NB4 (cell line): ENCODE results near the gene DNAI1.
A peak's percentile ranks its signal among the peaks of the same experiment; 100 is the strongest.

Experiments used
- DNase-seq: peaks from one replicate; pipeline ENCODE4 v3.0.0; 2010; ENCODE audit warnings: low read depth
- H3K4me3 ChIP-seq: one replicate; pipeline ENCODE4 v1.5.1; 2011; ENCODE audit warnings: mild to moderate bottlenecking, low read depth, low read length, moderate library complexity
- MYC ChIP-seq: IDR thresholded peaks from 2 replicates; pipeline ENCODE4 v1.6.1; 2011; ENCODE audit warnings: low read depth, low read length
- POLR2A ChIP-seq: IDR thresholded peaks from 2 replicates; pipeline ENCODE4 v1.6.1; 2011; ENCODE audit warnings: mild to moderate bottlenecking; ENCODE audit not compliant: insufficient read length; ENCODE audit errors: extremely low read depth
- TF ChIP-seq, protein P1 (sequence below): IDR thresholded peaks from one replicate; pipeline ENCODE4 v1.5.1; 2012; ENCODE audit warnings: low read depth, low read length
- TF ChIP-seq, protein P2 (sequence below): IDR thresholded peaks from 2 replicates; pipeline ENCODE4 v1.6.1; 2011; ENCODE audit warnings: low read depth, low read length

DNAI1 gene

DNA sequence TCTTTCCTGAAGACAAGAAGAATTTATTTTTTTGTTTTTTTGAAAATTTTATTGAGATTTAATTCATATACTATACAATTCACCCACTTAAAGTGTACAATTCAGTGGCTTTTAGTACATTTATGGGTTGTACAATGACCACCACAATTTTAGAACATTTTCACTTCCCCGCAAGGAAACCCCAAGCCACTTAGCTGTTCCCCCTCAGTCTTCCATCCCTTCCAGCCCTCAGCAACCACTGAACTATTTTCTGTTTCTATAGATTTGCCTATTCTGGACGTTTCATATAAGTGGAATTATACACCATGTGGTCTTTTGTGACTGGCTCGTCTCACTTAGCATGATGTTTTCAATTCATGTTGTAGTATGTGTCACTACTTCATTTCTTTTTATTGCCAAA, 28.0 kb downstream of the DNAI1 start:
- no peak overlapping the region for H3K4me3 ChIP-seq
- TF ChIP-seq POLR2A (no peak), MYC (no peak)
- TF ChIP-seq, protein P1, sequence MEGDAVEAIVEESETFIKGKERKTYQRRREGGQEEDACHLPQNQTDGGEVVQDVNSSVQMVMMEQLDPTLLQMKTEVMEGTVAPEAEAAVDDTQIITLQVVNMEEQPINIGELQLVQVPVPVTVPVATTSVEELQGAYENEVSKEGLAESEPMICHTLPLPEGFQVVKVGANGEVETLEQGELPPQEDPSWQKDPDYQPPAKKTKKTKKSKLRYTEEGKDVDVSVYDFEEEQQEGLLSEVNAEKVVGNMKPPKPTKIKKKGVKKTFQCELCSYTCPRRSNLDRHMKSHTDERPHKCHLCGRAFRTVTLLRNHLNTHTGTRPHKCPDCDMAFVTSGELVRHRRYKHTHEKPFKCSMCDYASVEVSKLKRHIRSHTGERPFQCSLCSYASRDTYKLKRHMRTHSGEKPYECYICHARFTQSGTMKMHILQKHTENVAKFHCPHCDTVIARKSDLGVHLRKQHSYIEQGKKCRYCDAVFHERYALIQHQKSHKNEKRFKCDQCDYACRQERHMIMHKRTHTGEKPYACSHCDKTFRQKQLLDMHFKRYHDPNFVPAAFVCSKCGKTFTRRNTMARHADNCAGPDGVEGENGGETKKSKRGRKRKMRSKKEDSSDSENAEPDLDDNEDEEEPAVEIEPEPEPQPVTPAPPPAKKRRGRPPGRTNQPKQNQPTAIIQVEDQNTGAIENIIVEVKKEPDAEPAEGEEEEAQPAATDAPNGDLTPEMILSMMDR: no peak
- TF ChIP-seq, protein P2, sequence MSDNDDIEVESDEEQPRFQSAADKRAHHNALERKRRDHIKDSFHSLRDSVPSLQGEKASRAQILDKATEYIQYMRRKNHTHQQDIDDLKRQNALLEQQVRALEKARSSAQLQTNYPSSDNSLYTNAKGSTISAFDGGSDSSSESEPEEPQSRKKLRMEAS: no peak
- no peak for DNase-seq

DNA sequence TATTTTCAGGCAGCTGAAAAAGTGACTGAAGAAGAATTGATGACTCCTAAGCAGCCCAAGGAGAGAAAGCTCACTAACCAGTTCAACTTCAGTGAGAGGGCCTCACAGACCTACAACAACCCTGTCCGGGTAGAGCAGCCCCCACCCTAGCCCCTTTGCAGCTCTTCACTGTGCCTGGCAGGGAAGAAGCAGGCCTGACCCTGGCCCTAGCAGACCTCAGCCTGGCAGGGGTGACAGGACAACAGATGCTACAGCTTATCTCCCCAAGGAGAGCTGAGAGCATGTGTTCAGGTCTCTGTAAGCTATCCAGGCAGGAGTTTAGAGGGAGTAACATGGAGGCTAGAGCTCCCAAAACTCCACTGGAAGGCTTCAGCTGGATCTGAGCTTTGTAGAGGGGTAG, 31.8 kb downstream of the DNAI1 start:
- DNase-seq: no peak
- no peak overlapping the region for H3K4me3 ChIP-seq
- TF ChIP-seq, protein P1: no peak
- TF ChIP-seq POLR2A (no peak), MYC (no peak)
- TF ChIP-seq, protein P2: no peak

DNA sequence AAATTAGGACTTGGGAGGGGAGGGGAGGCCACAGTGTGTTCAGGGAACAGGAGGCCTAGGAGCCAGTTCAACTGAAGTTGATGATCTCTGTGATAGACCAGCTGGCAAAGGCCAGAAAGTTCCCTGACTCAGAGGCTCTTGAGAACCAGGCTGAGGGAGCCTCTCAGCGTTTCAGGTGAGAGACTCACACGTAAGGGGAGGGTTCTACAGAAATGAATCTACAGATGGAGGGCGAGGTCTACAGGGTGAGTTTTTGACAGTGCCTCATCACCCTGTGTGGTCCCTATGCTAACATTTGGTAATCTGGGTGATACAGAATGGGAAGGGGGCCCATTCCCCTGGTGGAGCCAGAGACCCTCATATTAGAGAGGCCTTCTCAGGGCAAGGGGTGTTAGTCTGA, 32.2 kb downstream of the DNAI1 start:
- no peak overlapping the region for H3K4me3 ChIP-seq
- TF ChIP-seq POLR2A: no peak
- TF ChIP-seq, protein P2: no peak
- no peak for DNase-seq

DNA sequence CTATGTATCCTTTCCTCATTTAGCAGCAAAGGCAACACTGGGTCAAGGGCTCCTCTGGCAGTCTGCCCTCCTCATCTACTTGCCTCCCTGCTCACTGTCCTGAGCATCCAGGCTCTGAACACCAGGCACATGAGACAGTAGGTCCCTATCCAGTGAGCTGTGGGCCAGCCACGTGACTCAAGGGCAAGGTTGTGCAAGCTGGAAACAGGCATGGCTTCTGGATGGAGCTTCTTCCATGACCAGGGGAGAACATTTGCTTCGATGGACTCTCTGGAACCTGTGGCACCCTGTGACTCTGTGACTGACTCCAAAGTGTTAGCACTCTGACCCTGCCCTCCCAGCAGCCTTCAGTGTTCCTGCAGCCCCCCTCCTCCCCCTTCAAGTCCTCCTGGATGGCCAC, 33.0 kb downstream of the DNAI1 start:
- no peak overlapping the region for H3K4me3 ChIP-seq
- TF ChIP-seq, protein P2: peak; percentile 38; the same call in 1 of the 2 replicates
- TF ChIP-seq, protein P1: no peak
- no peak for DNase-seq

DNA sequence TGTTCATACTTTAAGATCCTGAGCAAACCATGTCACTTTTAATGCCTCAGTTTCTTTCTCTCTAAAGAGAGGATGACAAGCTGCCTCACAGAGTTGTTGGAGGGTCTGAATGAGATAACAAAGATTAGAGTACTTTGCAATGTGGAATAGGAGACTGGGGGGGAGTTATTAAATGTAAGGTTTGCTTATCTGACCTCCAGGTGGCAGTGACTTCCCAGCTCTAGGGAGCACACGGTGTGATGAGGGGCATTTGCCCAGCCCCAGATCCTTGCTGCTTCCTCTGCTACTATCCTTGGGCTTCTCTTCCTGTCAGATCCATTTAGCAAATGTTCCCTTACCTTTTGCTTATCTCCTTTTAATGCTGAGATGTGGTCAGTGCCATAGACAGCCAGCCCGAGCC, 33.4 kb downstream of the DNAI1 start:
- peak; percentile 40 for DNase-seq
- TF ChIP-seq POLR2A (no peak), MYC (no peak)
- TF ChIP-seq, protein P1: no peak
- TF ChIP-seq, protein P2: no peak
- no peak overlapping the region for H3K4me3 ChIP-seq

DNA sequence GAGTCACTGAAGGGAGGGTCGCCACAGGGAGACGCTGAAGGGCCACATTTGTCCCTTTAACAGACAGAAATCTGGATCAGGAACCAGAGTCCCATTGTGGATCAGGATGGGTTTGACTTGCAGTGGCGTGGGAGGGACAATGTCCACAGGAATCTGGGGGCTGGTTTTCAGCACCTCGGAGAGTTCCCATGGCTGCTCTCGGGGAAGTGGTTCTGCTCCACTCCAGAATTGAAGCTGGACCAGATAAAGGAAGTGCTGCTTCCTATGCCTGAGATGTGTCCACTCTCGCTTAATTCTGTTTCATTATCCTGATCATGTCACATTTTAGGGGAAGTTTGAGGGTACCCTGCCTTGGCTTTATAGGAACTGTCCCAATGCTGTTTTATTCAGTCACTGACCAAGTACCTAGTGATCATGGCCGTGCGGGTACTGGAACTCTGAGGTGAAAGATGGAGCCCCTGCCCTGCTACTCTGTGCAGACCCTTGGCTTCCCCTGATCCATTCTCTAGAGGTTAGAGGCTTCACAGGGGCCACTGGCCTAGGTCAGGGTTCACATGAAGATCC, 35.4 kb downstream of the DNAI1 start:
- no peak for TF ChIP-seq POLR2A
- TF ChIP-seq MYC: no peak
- TF ChIP-seq, protein P1: no peak
- TF ChIP-seq, protein P2: no peak
- DNase-seq: peak; percentile 67
- H3K4me3 ChIP-seq: no peak overlapping the region
